KOPT-K1 (cell line): Measurements from ENCODE around the gene CHD2.

Experiments
- H3K27ac ChIP-seq: fragments of 200-600 bp; sonication (generic); 2 replicates; pipeline ENCODE4 v1.5.1; 2016; ENCODE audit warnings: antibody characterized with exemption, mild to moderate bottlenecking, low read depth, low read length; ENCODE audit not compliant: poor library complexity, severe bottlenecking
- H3K36me3 ChIP-seq: fragments of 200-600 bp; sonication (generic); 2 replicates; pipeline ENCODE4 v1.5.1; 2017; ENCODE audit warnings: antibody characterized with exemption, mild to moderate bottlenecking, low read length, moderate library complexity; ENCODE audit not compliant: insufficient read depth
- H3K9me3 ChIP-seq: fragments of 200-600 bp; sonication (generic); 2 replicates; pipeline ENCODE4 v1.5.1; 2017; ENCODE audit warnings: antibody characterized with exemption, low read length, mild to moderate bottlenecking; ENCODE audit not compliant: insufficient read depth, poor library complexity, severe bottlenecking

CHD2 gene

DNA sequence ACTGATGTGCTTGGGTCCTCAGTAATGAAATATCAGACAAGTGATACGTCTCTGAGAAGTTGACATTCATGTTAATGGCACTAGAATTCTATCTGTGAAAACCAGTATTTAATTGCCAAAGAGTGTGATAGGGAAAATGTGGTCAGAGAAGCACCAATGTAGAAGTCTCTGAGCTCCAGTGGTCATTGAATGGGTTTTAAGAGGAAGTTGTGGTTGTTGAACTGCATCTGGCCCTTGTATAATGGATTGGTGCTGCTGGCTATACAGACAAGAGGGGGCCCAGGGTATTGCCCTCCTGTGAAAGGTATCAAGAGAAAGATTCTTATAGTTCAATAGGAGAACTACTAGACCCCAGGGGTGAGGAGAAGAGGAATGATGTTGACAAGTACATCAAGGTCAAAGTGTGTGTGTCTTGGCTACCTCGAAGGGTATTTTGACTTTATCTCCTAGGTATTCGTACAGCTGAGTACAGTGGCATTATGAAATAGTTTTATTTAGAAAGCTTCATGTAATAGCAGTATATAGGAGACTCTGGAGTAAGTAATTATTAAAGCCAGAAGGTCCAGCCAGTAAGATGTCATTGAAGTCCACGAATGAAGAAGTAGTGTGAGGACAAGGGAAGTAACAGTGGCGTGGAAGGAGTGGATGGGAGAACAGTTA lies 47.1 kb downstream of the CHD2 start:
- H3K9me3 ChIP-seq: peaks cover 43% of the 10 kb centered on the region
- no peak overlapping the region for H3K27ac ChIP-seq
- H3K36me3 ChIP-seq: peaks cover 100% of the 10 kb centered on the region

DNA sequence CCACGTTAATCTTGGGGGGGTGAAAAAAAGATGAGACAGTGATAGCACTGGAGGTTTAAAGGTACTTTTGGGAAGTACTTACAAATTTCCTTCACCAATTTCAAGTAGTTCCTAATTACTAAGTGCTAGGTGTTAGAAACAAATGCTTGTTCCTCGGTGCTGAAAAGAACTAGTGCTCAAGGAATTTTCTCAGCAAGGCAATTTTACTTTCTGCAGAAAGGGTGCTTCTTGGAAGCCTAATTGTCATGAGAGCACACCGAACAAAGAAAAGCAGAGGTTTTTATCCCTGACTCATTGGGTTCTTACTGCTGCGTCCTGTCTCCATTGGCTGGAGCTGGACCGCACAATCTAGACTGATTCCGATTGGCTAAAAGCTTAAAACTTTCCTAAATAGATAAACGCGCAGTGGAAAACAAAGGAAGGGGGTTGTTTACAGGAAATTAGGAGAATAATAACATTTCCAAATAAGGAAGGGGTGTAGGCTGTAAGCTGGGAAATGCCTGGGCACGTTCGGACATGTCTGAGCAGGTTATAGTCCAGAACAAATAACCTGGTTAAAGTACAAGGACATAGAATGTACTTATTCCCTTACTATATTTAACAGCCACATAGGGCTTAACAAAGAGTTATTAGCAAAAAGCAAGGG lies 49.6 kb downstream of the CHD2 start:
- Histone ChIP-seq H3K27ac (no peak overlapping the region), H3K36me3 (peaks cover 100% of the 10 kb centered on the region), H3K9me3 (peaks cover 43% of the 10 kb centered on the region)

DNA sequence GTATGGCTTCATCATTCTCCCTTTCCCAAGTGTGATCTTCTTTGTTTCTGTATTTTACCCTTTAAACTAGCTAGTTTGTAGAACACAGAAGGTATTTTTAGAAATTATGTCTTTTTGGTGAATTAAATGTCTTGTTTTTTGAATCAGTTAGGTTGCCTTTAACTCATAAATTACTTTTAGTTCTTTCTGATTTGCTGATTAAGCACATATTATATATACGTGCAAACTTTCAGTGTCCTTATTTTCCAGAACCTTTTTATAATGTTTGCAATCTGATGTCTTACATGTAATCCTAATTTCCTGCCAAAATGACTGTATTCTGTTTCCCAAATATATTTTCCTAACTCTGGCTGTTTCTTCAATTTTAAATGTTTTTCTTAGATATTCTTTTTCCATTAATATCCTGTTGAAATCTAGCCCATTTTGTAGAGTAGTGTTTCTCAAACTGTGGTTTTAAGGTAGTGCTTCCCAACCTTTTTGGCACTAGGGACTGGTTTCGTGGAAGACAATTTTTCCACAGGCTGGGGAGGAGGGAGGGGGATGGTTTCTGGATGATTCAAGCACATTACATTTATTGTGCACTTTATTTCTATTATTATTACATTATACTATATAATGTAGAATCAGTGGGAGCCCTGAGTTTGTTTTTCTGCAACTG lies 51.8 kb downstream of the CHD2 start:
- Histone ChIP-seq H3K27ac (no peak overlapping the region), H3K36me3 (peaks cover 100% of the 10 kb centered on the region)

DNA sequence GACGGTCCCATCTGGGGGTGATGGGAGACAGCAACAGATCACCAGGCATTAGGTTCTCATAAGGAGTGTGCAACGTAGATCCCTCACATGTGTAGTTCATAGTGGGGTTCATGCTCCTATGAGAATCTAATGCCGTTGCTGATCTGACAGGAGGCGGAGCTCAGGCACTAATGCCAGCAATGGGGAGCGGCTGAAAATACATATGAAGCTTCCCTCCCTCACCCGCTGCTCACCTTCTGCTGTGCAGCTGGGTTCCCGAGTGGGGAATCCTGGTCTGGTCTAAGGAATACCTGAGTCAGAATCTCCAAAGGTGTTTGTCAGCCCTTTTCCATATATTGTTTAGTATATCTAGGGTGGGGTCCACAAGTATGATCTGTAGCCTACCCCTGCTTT lies 52.3 kb downstream of the CHD2 start:
- Histone ChIP-seq H3K36me3 (peaks cover 100% of the 10 kb centered on the region), H3K27ac (no peak overlapping the region), H3K9me3 (peaks cover 26% of the 10 kb centered on the region)

More for the DNA sequence above, 51.8 kb downstream of the CHD2 start:
- peaks cover 31% of the 10 kb centered on the region for H3K9me3 ChIP-seq

DNA sequence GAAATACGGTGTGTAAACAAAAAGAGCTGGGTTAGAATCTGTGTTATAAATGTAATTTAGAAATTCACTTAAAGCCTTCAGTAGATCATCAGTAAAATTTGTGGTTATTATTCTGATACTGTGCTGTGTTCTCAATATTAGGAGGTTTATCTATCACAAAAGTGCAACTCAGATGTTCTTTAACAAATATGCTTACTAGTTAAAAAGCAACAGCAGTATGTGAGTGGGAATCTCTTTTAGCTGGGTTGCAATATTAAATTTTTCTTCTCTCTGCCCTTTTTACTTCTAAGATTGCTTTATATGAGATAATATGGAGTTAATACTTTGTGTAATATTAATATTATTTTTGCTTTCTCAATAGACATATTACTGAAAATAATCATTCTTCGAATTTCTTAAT lies 53.4 kb downstream of the CHD2 start:
- H3K27ac ChIP-seq: no peak overlapping the region
- H3K9me3 ChIP-seq: peaks cover 15% of the 10 kb centered on the region
- H3K36me3 ChIP-seq: peaks cover 100% of the 10 kb centered on the region

DNA sequence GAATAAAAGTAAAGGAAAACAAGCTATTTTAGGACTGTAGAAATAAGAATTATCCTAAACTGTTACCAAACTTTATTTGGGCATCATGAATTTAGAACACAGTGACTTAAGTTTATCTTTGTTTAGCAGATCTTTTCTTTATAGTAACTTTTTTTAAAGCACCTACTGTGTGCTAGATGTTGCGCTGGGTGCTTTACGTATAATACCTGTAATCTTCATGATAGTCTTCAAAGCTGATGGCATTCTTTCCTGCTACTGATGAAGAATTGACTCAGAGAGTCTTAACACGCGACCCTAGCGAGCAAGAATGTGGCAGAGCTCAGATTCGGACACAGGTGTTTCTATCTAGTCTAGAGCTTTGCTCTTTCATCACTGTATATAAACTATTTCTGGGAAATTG lies 53.9 kb downstream of the CHD2 start:
- Histone ChIP-seq H3K36me3 (peaks cover 100% of the 10 kb centered on the region), H3K9me3 (peaks cover 11% of the 10 kb centered on the region), H3K27ac (no peak overlapping the region)

DNA sequence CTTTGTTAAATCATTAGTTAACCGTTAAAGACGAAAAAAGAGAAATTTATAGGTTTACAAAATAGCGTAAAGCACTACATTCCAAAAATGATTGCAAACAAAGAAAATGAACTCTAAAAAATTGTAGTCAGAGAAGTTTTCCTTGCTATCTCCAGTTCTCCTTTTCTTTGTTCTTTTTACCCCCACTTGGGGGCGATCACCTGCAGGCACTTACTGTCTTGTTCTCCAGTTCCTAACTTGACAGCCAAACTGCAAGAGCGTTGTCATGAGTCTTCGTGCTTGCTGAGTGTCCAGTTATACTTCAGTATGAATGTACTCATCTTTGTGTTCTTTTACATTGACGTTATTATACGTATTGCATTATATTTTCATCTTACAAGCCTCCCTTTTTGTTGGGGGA lies 54.5 kb downstream of the CHD2 start:
- Histone ChIP-seq H3K27ac (no peak overlapping the region), H3K36me3 (peaks cover 100% of the 10 kb centered on the region), H3K9me3 (peaks cover 5% of the 10 kb centered on the region)

DNA sequence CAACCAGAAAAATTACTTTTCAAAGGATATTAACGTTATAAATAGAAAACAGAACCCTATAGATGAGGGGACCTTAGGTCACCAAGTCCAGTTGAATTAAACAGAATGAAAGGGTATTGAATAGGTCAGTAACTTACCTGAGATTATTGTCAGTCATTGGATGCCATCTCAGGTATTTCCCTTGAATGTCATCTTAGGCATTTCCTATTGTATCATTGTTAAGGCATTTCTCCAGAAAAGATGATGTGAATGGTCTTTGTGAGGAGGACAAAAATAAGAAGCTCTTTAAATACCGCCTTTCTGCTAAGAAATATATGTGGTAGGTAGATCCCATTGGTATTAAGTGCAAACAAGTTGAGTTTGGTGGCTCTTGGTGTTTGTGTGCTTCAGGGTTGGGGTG lies 55.6 kb downstream of the CHD2 start:
- Histone ChIP-seq H3K36me3 (peaks cover 100% of the 10 kb centered on the region), H3K27ac (no peak overlapping the region), H3K9me3 (no peaks in the 10 kb centered on the region)

DNA sequence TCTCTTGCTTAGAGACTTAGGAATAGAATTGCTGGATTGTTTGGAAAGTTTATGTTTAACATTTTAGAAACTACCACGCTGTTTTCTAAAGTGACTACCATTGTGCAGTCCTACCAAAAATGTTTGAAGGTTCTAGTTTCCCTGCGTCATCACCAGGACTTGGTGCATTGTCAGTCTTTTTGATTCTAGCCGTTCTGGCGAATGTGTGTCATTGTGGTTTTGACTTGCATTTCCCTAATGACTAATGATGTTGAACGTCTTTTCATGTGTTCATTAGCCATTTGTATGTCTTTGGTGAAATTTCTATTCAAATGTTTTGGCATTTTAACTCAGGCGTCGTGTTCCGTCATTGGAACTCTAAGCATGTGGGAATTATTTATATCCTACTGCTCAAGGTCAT lies 58.0 kb downstream of the CHD2 start:
- peaks cover 3% of the 10 kb centered on the region for H3K9me3 ChIP-seq
- H3K27ac ChIP-seq: no peak overlapping the region
- peaks cover 100% of the 10 kb centered on the region for H3K36me3 ChIP-seq

DNA sequence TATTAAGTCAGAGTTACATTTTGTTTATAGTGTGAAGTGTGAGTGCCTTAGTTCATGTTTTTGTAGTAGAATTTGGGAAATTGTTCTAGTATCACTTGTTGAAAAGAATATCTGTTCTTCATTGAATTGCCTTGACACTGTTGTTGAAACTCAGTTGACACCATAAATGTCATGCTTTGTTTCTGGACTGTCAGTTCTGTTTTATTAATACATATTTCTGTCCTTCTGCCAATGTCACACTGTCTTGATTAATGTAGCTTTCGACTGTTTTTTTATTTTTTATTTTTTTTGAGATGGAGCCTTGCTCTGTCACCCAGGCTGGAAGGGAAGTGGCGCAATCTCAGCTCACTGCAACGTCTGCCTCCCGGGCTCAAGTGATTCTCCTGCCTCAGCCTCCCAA lies 59.1 kb downstream of the CHD2 start:
- no peak overlapping the region for H3K27ac ChIP-seq
- H3K9me3 ChIP-seq: peaks cover 3% of the 10 kb centered on the region
- peaks cover 100% of the 10 kb centered on the region for H3K36me3 ChIP-seq

DNA sequence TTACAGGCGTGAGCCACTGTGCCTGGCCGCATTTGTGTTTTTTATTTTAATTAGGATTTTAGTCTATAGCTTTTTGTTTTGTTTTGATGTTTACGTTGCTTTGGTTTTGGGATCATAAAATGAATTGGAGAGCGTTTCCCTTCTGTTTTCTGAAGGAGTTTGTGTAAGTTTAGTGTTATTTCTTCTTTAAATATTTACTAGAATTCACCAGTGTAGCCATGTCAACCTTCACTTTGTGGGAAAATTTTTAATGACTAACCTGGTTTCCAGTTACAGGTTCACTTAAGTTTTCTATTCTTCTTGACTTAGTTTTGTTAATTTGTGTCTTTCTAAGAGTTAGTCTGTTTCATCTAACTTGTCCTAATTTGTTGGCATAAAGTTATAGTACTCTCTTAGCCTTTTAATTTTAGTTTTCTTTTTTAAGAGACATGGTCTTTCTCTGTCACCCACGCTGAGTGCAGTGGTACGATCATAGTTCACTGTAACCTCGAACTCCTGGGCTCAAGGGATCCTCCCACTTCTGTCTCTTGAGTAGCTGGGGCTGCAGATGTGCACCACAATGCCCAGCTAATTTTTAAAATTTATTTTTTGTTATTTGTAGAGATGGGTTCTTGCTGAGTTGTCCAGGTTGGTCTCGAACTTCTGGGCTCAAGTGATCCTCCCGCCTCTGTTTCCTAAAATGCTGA lies 61.0 kb downstream of the CHD2 start:
- H3K36me3 ChIP-seq: peaks cover 96% of the 10 kb centered on the region
- peaks cover 3% of the 10 kb centered on the region for H3K9me3 ChIP-seq
- no peak overlapping the region for H3K27ac ChIP-seq

DNA sequence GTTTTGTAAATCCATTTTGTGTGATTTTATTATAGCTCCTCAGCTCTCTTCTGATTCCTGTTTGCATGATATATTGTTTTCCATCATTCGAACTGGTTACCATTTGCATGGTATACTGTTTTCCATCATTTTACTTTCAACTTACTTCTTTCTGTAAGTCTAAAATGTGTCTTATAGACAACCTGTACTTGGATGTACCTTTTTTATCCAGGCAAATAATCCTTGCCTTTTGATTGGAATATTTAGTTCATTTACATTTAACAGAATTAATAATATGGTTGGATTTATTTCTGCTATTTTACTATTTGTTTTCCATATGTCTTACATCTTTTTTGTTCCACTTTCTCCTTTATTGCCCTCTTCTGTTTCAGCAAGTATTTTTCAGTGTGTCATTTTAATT lies 62.8 kb downstream of the CHD2 start:
- H3K36me3 ChIP-seq: peaks cover 96% of the 10 kb centered on the region

DNA sequence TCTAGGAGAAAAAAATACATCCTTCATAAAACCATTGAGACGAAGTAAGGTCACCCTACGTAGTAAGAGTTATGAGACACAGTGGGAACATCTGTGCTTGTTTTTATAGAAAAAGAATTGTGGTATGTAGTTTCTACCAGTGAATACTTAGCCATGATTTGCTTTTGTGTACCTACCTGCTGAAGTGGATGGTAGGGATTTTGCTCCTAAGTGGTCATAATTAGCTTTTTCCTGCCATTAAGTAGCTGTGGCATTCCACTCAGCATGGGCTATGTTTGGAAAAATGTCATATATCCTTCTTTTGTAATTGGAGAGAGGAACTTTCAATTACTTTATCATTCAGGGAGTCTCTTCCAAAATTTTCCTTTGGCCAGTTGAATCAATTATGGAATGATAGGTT lies 63.7 kb downstream of the CHD2 start:
- H3K36me3 ChIP-seq: peaks cover 96% of the 10 kb centered on the region
- H3K27ac ChIP-seq: no peak overlapping the region
- H3K9me3 ChIP-seq: peaks cover 3% of the 10 kb centered on the region

More for the DNA sequence above, 62.8 kb downstream of the CHD2 start:
- Histone ChIP-seq H3K9me3 (peaks cover 3% of the 10 kb centered on the region), H3K27ac (no peak overlapping the region)

DNA sequence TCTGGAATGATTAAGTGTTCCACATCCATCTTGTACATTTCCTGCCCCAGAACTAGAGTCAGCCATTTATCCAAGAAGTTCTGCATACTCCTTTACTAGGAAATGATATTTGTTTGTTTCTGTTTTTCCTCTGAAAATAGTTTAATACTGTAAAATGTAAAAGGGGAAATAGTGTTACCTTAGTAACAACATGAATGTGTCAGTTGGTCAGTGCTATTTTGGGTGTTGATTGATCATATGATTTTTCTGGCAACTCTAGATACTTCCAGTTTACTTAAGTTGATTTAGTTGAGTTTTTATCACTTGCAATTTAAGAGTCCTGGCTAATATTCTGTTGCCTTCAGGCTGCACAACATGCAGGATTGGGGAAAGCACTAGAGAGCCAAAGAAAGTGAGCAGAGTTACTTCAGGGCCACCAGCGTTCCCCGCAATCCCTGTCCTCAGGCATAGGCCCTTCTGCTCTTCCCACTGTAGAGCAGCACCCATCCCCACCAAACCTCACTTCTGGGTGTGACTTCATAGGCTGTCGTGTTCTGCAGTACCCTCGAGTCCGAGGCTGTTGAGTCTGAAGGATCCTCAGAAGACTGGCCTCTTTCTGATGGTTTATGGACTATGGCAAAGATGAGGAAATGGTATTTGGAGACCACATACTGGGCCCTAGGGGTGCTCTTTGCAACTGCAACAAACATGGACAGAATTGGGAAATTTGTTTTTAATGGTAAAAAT lies 69.0 kb downstream of the CHD2 start:
- no peak overlapping the region for H3K27ac ChIP-seq
- H3K9me3 ChIP-seq: no peaks in the 10 kb centered on the region
- peaks cover 95% of the 10 kb centered on the region for H3K36me3 ChIP-seq

DNA sequence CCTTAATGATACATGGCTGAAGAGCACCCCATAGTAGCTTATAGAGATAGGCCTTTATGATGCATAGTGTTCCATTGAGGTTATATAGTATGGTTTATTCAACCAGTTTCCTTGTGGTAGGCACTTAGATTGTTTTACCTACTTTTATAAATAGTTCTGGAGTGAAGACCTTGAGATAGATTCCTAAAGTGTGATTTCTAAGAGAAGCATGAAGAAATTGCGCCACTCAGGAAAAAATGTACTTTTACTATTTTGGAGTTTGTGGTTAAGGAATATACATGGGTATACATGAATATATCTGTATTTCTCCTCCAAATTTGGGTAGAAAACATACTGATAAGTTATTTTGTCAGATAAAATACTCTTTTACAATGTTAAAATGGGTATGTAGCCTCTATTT lies 70.5 kb downstream of the CHD2 start:
- no peaks in the 10 kb centered on the region for H3K9me3 ChIP-seq
- H3K36me3 ChIP-seq: peaks cover 99% of the 10 kb centered on the region

More for the DNA sequence above, 70.5 kb downstream of the CHD2 start:
- no peak overlapping the region for H3K27ac ChIP-seq
